HG03378 (cell line): ENCODE measurements around the gene GPR21.

Source experiments
- ATAC-seq: cut with Tn5 transposase; IDR thresholded peaks from one replicate; pipeline ENCODE4 v1.9.1; 2021; ENCODE audit warnings: mild to moderate bottlenecking, moderate library complexity; ENCODE audit not compliant: unreplicated experiment

The GPR21 gene

DNA sequence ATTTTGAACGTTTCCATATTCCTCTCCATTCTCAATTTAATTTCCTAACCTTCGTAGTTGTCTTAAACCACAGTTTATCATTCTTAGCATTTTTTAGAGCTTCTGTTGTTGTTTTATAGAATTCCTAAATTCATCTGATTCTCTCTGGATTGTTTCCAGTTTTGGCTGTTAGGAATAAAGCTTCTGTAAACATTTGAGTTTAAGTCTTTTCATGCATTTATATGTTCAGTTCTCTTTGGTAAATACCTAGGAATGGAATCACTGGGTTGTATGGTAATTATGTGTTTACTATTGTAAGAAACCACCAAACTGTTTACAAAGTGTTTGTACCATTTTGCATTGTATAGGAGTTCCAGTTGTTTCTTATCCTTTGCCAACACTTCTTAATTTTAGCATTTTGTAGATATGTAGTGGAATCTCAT lies 29.7 kb downstream of the GPR21 start:
- no peak for ATAC-seq

DNA sequence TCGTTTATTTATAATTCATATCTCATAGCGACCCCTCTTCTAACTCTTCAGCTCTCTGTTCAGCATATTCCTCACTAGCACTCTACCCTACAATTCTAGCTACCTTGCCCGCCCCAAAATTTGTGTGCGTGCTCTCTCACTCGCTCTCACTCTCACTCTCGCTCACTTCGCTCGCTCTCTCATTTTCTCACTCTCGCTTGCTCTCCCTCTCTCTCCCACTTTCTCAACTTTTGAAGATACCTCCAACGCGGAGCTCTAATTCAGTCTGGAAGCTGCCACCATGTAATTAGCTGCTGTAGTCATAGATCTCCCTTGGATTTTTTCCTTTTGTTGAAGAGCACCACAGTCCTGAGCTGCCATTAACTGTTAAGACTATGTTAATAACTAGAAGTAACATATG lies 30.4 kb downstream of the GPR21 start:
- ATAC-seq, result no peak

GRCh38 chr9:123064716-123065115 lies 31.2 kb downstream of the GPR21 start:
- no peak for ATAC-seq

DNA sequence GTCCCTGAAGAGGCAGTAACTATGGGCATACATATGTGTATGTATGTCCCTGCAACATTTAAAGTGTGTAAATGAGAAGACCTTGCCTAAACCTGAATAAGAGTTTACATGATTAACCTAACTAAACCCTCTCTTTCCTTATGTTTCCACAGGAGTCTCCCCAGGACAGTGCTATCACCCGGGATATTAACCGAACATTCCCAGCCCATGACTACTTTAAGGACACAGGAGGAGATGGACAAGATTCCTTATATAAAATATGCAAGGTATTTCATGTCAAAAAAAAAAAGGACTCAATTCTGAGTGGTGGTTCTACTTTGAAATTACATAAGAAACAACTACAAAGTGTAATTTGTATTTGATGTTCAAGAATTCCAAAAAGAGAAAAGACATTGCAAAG lies 31.7 kb downstream of the GPR21 start:
- ATAC-seq, result no peak

DNA sequence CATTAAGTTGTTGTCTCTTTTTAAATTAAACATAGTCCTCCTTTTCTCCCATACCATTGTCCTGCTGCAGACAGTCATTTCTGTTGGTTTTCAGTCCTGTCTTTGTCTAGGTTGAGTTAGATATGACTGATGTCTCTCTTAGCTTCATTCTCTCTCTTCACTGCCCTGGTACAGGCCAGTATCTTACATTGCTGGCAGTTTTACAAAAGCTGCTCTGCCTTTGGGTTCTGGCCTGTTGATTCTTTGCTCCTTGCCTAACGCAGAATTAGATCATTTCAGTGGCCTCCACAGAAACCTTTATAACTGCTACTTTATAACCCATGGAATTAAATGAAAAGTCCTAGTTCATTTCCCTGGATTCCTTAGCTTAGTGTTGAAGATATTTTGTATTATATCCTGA lies 33.7 kb downstream of the GPR21 start:
- ATAC-seq, result no peak

- ATAC-seq, result no peak
Observed at GRCh38 chr9:123069010-123069481, 35.6 kb downstream of the GPR21 start.

DNA sequence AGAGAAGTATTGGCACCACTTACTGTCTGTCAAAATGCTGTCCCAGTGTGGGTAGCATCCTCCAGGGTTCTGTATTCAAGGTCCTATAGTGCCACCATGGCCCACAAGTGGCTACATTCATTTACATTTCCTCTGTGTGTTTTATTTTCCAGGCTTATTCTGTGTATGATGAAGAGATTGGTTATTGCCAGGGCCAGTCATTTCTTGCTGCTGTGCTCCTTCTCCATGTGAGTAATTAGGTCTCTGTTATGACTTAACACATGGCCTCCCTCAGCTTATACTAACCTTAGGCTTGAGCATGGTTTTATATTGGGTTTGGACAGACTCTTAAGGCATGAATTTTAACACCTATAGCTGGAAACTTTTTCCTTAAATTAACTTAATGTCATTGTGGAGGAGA lies 36.7 kb downstream of the GPR21 start:
- ATAC-seq, result no peak

DNA sequence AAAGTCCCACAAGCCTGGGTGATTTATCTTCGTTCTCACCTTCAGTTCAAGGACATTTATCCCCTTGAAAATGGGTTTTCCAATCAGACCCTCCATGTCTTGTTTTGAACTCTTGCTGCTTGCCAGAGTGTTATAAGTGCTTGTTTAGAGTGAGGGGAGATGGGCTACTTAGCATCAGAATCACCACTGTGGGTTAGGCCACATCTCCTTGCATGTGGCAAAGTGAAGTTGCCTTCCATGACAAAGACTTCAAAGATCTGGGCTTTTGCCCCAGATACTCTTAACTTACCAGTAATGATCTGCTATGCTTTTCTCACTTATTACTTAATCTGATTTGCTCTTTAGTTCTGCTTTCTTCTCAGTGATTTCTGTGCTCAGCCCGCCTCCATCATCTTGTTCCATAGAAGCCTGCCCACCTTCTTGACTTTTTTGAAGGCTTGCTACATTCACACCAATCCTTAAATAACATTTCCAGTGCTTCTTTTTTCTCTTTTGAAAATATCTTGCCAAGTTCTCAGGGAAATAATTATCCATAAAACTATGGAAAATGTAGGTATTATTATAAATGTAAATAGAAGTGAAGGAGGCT lies 39.0 kb downstream of the GPR21 start:
- ATAC-seq, result no peak

GRCh38 chr9:123073441-123073840 lies 40.0 kb downstream of the GPR21 start:
- ATAC-seq, result no peak

- ATAC-seq, result no peak
Observed at GRCh38 chr9:123073991-123074422, 40.5 kb downstream of the GPR21 start.

DNA sequence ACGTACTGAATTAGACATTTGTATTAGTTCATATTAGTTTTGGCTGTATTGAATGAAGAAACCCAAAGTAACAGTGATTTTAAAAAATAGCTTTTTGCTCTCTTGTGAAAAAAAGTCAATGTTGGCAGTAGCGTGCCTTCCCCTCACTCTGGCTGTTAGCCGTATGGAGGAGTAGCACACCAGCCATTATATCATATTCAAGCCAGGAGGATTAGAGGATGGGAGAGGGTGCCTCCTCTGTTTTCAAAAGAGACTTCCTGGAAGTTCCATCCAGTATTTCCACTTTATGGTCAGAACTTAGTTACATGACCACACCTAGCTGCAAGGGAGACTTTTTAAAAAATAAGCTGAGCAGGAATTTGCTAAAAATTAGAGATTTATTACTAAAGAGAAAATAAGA lies 41.2 kb downstream of the GPR21 start:
- no peak for ATAC-seq

GRCh38 chr9:123080444-123080843 lies 47.0 kb downstream of the GPR21 start:
- ATAC-seq, result no peak

- ATAC-seq, result no peak
Observed at GRCh38 chr9:123081824-123082223, 48.4 kb downstream of the GPR21 start.

DNA sequence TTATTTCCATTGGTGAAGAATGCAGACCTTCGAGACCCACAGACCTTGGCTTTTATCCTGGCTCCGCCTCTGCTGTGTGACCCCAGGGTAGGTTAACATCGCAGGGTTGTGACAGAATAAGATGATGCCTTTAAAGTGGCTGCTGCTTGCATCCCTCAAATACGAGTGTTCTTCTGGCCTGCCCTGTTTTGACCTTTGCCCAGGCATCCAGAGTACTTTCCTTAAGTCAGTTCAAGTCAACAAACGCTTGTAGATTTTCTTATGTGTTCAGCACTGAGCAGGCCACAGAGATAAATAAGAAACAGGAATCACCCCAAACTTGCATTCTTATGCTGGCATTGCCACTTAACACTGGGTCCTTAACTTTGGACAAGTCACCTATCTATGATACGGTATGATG lies 50.2 kb downstream of the GPR21 start:
- no peak for ATAC-seq

DNA sequence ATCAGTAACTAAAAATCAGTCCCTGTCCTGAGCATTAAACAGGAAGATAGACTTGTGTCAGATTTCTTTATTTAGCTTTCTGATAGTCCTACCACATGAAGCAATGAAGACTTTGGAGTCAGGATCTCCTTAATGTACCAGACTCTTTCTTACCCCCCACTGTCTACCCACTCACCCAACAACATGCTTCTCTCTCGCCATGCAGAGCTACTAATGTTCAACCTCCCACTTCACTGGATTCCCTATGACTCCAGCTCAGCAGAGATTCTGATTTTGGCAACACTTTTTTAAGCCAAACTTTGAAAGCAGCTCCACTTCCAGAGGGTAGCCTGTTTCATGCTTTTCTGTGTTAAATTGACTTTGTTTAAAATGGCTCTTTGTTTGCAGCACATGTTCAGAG lies 50.8 kb downstream of the GPR21 start:
- no peak for ATAC-seq
